Measurements from ENCODE around the gene EIF5.

- TF ChIP-seq POLR2AphosphoS5 (IDR thresholded peaks at IDR 0.05; ENCODE audit: low read depth, low read length) (peak; percentile 72; the same call in 1 of the 2 replicates), POLR2A (IDR thresholded peaks at IDR 0.05; ENCODE audit: low read depth, low read length) (peak; percentile 65)
Observed at GRCh38 chr14:103334644-103335622, 896 bp downstream of the EIF5 start.
